D721Med (cell line): ENCODE data around the gene ENAH.

Source experiments
- DNase-seq: peaks from one replicate; pipeline ENCODE4 v3.0.0; 2011; ENCODE audit warnings: low spot score; ENCODE audit not compliant: insufficient read length
- FAIRE-seq: peaks from 2 replicates; lab custom pipeline; 2011; peaks lifted over from hg19 to GRCh38; lab: Jason Lieb, UNC
- TF ChIP-seq, protein P1 (sequence below): IDR thresholded peaks from 2 replicates; pipeline ENCODE4 v1.5.1; 2012; ENCODE audit warnings: mild to moderate bottlenecking, control low read depth; ENCODE audit not compliant: insufficient read depth; ENCODE audit errors: missing control alignments

ENAH gene

DNA sequence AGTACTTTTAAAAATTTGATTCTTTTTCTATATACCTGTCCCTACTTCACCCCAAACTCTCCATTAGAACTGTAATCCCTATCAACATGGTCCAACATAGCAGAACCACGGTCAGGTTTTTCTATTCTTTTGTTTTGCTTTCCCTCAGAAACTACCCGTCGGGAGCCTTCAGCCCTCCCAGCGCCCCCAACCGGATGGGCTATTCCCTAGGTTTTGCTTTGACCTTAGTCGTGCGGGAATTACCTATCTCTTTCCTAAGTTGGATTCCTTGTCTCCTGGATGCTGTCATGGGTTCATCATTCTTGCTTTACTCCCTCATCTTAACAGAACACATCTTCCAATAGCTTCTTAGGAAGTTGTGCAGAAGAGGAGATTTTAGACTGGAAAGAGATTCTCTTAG lies 127.5 kb downstream of the ENAH start:
- peak; percentile 91 for FAIRE-seq
- TF ChIP-seq, protein P1, sequence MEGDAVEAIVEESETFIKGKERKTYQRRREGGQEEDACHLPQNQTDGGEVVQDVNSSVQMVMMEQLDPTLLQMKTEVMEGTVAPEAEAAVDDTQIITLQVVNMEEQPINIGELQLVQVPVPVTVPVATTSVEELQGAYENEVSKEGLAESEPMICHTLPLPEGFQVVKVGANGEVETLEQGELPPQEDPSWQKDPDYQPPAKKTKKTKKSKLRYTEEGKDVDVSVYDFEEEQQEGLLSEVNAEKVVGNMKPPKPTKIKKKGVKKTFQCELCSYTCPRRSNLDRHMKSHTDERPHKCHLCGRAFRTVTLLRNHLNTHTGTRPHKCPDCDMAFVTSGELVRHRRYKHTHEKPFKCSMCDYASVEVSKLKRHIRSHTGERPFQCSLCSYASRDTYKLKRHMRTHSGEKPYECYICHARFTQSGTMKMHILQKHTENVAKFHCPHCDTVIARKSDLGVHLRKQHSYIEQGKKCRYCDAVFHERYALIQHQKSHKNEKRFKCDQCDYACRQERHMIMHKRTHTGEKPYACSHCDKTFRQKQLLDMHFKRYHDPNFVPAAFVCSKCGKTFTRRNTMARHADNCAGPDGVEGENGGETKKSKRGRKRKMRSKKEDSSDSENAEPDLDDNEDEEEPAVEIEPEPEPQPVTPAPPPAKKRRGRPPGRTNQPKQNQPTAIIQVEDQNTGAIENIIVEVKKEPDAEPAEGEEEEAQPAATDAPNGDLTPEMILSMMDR = no peak
- DNase-seq = no peak

DNA sequence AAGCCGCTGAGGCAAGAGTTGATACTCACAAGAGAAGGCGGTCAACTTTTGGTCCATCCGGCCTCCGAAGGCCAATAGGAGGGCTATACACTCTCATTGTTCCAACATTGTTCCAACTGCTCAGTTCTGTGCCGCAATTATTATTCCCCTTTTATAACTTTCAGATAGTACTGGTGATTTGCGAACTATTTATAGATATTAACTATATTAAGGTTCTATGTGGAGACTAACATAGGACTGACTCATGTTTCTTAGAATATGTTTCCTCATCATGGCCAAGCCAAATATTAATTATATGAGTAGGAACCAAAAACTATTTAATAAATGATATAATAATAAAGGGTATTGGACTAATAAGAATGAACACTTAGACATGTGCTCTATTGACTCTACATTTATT lies 128.4 kb downstream of the ENAH start:
- no peak for FAIRE-seq
- DNase-seq = no peak
- TF ChIP-seq, protein P1 = no peak

DNA sequence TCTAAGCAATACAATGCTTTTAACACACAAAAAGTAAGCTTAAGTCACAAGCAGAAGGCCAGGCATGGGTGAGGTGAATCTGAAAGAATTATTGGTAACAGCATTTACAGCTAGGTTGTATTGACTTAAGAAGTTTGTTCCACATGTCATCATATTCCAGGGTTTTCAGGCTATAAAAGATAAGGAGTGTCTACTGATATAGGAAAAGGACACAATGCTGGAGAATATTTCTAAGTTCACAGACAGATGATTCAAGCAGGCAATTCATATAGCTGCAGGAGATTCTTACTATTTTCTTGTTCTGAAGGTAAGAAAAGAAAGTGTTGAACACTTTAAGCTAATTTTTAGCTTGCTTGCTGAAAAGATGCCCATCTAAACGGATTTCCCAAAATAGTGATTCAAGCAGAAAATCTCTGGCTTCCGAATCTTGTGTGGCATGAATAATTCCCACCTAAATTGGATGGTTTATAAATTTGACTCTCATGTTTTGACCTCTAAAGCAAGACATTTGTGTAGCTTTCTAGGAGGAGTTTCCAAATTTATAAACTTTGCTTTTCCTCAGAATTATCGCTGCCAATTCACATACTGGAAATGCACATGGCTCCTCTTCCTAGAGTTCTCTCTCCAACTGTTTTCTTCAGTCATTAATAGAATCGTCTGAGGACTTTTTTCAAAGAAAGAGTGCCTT lies 129.5 kb downstream of the ENAH start:
- TF ChIP-seq, protein P1 = no peak
- FAIRE-seq (peak; percentile 92), DNase-seq (no peak)

DNA sequence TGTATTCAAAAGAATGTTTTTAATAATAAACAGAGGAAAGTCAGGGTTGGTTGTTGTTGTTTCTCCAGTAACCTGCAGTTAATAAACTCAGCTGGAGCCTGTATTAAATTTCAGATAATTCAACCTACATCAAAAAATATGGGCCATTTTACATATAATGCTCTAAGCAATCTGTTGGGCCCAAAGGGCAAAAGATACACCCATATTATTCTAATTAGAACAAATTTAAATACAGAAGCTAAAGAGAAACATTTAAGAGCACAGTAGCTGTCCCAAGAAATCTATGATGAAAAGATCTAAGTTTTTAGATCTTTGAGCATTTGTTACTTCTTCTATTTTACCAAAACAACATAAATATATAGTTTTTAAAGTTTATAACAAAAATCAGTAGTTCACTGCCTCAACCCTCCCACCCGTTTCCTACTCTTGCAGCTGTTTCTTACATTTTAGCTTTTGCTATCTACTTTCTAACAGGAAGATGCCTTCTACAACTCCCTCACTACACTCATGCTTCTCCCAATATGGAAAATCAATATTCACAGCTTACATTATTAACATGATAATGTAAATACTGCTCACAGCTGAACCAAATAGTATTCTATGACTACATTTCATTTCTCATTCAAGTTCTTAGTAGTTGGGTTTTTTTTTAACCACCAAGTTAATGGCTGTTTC lies 130.2 kb downstream of the ENAH start:
- FAIRE-seq = no peak
- no peak for DNase-seq
- TF ChIP-seq, protein P1 = no peak

DNA sequence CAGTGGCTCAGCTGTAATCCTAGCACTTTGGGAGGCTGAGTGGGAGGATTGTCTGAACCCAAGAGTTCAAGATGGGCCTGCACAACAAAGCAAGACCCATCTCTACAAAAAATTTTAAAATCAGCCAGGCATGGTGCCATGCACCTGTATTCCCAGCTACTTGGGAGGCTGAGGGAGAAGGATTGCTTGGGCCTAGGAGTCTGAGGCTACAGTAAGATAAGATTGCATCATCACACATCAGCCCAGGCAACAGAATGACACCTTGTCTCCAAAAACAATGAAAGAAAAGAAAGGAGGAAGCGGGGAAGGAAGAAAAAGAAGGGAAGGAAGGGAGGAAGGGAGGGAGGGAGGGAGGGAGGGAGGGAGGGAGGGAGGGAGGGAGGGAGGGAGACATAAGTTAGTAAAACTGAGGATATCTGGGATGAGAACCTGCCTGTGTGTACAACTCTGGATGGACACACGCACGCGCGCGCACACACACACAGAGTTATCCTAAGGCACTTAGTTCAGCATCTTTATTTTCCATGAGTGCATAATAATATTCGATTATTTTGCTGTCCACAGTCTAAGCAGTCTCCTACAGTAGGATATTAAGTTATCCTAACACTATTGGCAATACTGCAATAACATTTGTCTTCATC lies 132.2 kb downstream of the ENAH start:
- TF ChIP-seq, protein P1 = no peak
- FAIRE-seq (peak; percentile 92), DNase-seq (no peak)

DNA sequence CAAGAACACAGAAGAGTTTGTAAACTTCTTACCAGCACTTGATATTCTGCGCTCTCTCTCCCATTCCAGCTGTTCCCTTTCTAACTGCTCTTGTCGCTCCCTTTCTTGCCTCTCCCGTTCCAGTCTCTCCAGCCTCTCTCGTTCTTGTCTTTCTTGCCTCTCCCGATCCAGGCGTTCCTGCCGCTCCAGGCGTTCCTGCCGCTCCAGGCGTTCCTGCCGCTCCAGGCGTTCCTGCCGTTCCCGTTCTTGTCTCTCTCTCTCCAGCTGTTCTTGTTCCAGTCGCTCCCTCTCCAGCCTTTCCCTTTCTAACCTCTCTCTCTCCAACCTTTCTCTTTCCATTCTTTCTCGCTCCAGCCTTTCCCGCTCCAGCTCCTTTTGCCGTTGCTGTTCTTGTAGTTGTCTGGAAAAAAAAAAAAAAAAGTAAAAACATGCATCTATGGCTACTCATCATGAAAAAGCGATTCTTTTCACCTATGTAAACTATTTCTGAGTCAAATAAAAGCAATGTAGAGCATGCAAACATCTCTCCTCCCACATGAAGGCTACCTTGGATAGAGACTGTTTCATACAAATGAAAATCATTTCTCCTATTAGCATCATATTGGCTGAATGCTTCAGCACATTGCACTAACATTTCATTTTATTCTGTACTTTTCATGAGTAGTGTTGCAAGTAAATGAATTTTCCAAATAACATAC lies 133.6 kb downstream of the ENAH start:
- TF ChIP-seq, protein P1 = no peak
- DNase-seq (no peak), FAIRE-seq (peak; percentile 82)
